Brain microvascular endothelial cell (primary cell): Measurements from ENCODE around the gene DOP1B.

Experiments used
- DNase-seq: peaks from one replicate; pipeline ENCODE4 v3.0.0-alpha.2; 2020
- H3K27ac ChIP-seq: fragments of 250-450 bp; sonication (Bioruptor Pico); 2 replicates; pipeline ENCODE4 v1.5.1; 2020; ENCODE audit warnings: mild to moderate bottlenecking, moderate library complexity
- H3K27me3 ChIP-seq: fragments of 250-450 bp; sonication (Bioruptor Pico); replicated peaks from 2 replicates; pipeline ENCODE4 v1.5.1; 2020; ENCODE audit warnings: mild to moderate bottlenecking
- H3K36me3 ChIP-seq: fragments of 250-450 bp; sonication (Bioruptor Pico); replicated peaks from 2 replicates; pipeline ENCODE4 v1.5.1; 2020; ENCODE audit warnings: mild to moderate bottlenecking
- H3K4me3 ChIP-seq: 2 replicates; pipeline ENCODE4 v1.5.1; 2011; ENCODE audit warnings: low read depth, mild to moderate bottlenecking, control low read depth, low read length, moderate library complexity
- in situ Hi-C: cut with HindIII; loops from 2 replicates; pipeline ENCODE4 v1.10.0; 2017; ENCODE audit warnings: low sequenced_read_pairs, low pct_ligation_motif_present
- TF ChIP-seq, protein P1 (sequence below): IDR thresholded peaks from 2 replicates; pipeline ENCODE4 v1.5.1; 2011; ENCODE audit warnings: low read depth, mild to moderate bottlenecking, moderate library complexity, low read length, control low read depth, inconsistent platforms; ENCODE audit errors: missing control alignments

Gene DOP1B

GRCh38 chr21:36145259-36145658 is 11.4 kb upstream of the DOP1B start:
- DNase-seq = no peak
- TF ChIP-seq, protein P1, sequence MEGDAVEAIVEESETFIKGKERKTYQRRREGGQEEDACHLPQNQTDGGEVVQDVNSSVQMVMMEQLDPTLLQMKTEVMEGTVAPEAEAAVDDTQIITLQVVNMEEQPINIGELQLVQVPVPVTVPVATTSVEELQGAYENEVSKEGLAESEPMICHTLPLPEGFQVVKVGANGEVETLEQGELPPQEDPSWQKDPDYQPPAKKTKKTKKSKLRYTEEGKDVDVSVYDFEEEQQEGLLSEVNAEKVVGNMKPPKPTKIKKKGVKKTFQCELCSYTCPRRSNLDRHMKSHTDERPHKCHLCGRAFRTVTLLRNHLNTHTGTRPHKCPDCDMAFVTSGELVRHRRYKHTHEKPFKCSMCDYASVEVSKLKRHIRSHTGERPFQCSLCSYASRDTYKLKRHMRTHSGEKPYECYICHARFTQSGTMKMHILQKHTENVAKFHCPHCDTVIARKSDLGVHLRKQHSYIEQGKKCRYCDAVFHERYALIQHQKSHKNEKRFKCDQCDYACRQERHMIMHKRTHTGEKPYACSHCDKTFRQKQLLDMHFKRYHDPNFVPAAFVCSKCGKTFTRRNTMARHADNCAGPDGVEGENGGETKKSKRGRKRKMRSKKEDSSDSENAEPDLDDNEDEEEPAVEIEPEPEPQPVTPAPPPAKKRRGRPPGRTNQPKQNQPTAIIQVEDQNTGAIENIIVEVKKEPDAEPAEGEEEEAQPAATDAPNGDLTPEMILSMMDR = no peak
- no peak overlapping the region for H3K4me3 ChIP-seq
- no peak overlapping the region for H3K27ac ChIP-seq
- H3K27me3 ChIP-seq = no peaks in the 10 kb centered on the region
- in situ Hi-C loops = no loop called here
- no peaks in the 10 kb centered on the region for H3K36me3 ChIP-seq

GRCh38 chr21:36147911-36148310 is 8.7 kb upstream of the DOP1B start:
- Histone ChIP-seq H3K4me3 (no peak overlapping the region), H3K36me3 (no peaks in the 10 kb centered on the region), H3K27me3 (no peaks in the 10 kb centered on the region), H3K27ac (no peak overlapping the region)
- in situ Hi-C loops = no loop called here
- TF ChIP-seq, protein P1 = no peak
- no peak for DNase-seq

DNA sequence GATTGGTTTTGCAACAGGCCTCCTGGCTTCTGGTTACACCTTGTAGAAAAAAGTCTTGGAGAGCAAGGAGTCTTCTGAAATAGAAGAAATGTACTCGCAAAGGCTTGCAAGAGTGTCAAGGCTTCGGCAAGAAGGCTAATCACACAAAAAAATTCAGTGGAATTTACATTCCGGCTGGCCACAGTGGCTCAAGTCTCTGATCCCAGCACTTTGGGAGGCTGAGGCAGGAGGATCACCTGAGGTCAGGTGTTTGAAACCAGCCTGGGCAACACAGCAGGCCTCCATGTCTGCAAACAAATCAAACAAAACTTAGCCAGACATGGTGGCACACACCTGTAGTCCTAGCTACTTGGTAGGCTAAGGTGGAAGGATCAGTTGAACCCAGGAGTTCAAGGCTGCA is 7.7 kb upstream of the DOP1B start:
- H3K4me3 ChIP-seq = no peak overlapping the region
- no peaks in the 10 kb centered on the region for H3K36me3 ChIP-seq
- DNase-seq = no peak
- in situ Hi-C loops = no loop called here
- H3K27me3 ChIP-seq = no peaks in the 10 kb centered on the region
- no peak overlapping the region for H3K27ac ChIP-seq
- TF ChIP-seq, protein P1 = no peak

DNA sequence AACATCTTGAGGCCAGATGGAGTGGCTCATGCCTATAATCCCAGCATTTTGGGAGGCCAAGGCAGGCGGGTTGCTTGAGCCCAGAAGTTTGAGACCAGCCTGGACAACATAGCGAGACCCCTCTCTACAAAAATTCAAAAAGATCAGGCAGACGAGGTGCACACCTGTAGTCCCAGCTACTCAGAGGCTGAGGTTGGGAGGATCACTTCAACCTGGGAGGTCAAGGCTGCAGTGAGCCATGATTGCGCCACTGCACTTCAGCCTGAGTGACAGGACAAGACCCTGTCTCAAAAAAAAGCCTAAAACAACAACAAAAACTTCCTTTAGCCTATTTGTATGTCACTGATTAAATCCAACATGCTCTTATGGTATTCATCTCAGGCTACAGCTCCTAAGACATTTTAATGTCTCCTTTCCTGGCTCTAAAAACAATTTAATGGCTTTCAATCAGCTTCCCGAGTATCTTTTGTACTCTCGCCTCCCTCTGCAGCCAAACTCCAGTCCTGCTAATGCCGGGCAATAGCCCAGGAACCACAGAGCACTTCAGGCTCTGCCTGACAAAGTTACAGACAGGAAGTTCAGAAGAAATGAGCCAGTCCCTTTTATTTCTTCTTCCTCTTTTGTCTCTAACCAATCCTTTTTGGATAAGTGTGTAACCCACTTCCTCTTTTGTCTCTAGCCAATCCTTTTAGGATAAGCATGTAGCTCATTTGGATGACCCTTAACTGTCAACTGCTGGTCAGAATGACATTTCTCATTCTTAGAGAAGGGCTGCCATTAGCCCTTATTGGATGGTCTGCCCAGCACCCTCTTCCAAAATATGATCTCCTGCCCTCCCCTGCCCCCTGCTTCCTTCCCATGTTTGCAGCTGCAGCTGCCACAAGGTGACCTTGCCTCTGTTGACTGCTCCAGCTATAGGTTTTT is 6.6 kb upstream of the DOP1B start:
- in situ Hi-C loops = no loop called here
- TF ChIP-seq, protein P1 = no peak
- H3K36me3 ChIP-seq = no peaks in the 10 kb centered on the region
- no peak for DNase-seq
- H3K27me3 ChIP-seq = no peaks in the 10 kb centered on the region
- H3K4me3 ChIP-seq = no peak overlapping the region
- H3K27ac ChIP-seq = no peak overlapping the region

DNA sequence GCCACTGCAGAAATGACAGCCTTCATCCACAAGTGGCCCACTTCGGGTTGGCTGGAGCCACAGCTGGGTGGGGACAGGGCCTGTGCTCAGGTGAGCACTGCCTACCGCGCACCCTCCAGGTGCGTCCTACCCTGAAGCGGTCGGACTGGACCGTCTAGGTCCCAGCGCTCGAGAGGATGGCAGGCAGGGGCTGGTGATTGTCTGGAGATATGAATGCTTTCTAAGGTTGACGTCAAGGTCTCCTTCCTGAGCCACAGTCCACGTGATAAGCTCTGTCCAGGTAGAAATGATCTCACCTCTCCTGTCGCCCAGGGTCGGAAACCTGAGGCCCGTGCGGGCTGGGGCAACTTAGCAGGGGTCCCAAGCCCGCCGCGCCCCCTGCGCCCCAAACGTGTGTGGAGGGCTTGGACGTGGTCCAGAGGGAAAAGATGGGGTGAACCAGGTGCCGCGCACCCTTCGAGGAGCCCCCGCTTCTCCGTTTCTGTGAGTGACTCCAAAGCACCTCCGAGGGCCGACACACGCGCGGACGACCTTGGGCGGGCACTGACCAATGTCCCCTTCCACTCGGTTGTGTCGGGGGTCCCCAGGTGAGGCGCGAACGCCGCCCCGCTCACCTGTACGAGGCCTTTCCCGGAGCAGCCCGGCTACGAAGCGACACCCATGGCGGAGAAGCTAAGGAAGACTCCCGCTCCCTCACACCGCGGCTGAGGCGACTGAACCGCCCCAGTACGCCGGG is 853 bp upstream of the DOP1B start:
- in situ Hi-C loops = no loop called here
- DNase-seq = no peak
- Histone ChIP-seq H3K27me3 (no peaks in the 10 kb centered on the region), H3K4me3 (peak overlapping the region; percentile 66), H3K36me3 (no peaks in the 10 kb centered on the region), H3K27ac (no peak overlapping the region)
- TF ChIP-seq, protein P1 = no peak
